Uterus (tissue), 4 donors: ENCODE data around the gene P3H4. TPM values are rescaled to one million over a fixed set of nuclear protein-coding genes. Genes with fewer than 3 reads are reported as not detected.

Experiments used
- DNase-seq, 2 donors: peaks; one replicate each; pipeline ENCODE4 v3.0.0-alpha.2; 2019 to 2020
- H3K27ac ChIP-seq, 2 donors: fragments of 200-600 bp; sonication (generic); 1 replicate in 1 of 2; 2 replicates in 1 of 2; pipeline ENCODE4 v1.5.1; 2016 to 2018
- H3K27me3 ChIP-seq, 2 donors: fragments of 200-600 bp; sonication (generic); one replicate each; pipeline ENCODE4 v1.5.1; 2018 to 2019; ENCODE audit warnings: control low read depth in 1 of 2
- H3K36me3 ChIP-seq, 2 donors: fragments of 200-600 bp; sonication (generic); one replicate each; pipeline ENCODE4 v1.5.1; 2019; ENCODE audit warnings: control low read depth in 1 of 2
- H3K4me1 ChIP-seq, 2 donors: fragments of 200-600 bp; sonication (generic); one replicate each; pipeline ENCODE4 v1.5.1; 2018 to 2019; ENCODE audit warnings: control low read depth in 1 of 2
- H3K4me3 ChIP-seq, 2 donors: fragments of 200-600 bp; sonication (generic); 1 replicate in 1 of 2; 2 replicates in 1 of 2; pipeline ENCODE4 v1.5.1; 2018 to 2019; ENCODE audit warnings: mild to moderate bottlenecking in 1 of 2
- H3K9me3 ChIP-seq, 2 donors: fragments of 200-600 bp; sonication (generic); one replicate each; pipeline ENCODE4 v1.5.1; 2019; ENCODE audit warnings: control low read depth in 1 of 2
- CTCF ChIP-seq, 4 experiments: fragments of 200-600 bp in 2 of 4; fragments of 450-650 bp in 2 of 4; sonication (generic) in 2 of 4; IDR thresholded peaks; one replicate each; pipeline ENCODE4 v1.5.1; 2016 to 2019; ENCODE audit warnings: antibody characterized with exemption in 4 of 4, mild to moderate bottlenecking in 2 of 4, moderate library complexity in 1 of 4
- POLR2A ChIP-seq, 2 donors: fragments of 450-650 bp; IDR thresholded peaks; one replicate each; pipeline ENCODE4 v1.6.1; 2016; ENCODE audit warnings: antibody characterized with exemption in 2 of 2, mild to moderate bottlenecking in 1 of 2, moderate library complexity in 1 of 2
- intact Hi-C: fragments of 100-400 bp; cut with DNase I; formaldehyde crosslinking; loops from one replicate; pipeline ENCODE4 v1.15.1; 2023; ENCODE audit warnings: low total_unique reads
- total RNA-seq, 4 donors: library from RNA; depleted of rRNA in 3 of 4; stranded (reverse); fragments of >200 nt in 3 of 4; gene quantifications; one replicate each; pipeline versions ENCODE4 v1.1.0 to v1.2.4, GENCODE V29; 2014 to 2023
- donor health status: DM: yes; HTN: yes; CAD: no.

Gene P3H4
- total RNA-seq, 4 donors from 2014 or later: 10.0 to 67.0 (median 35.1) TPM

- no peak overlapping the region for H3K27ac ChIP-seq
- no peak for TF ChIP-seq POLR2A (IDR thresholded peaks at IDR 0.05)
- no peak for TF ChIP-seq CTCF (IDR thresholded peaks at IDR 0.05)
- H3K27me3 ChIP-seq: no peaks in the 10 kb centered on the region
- intact Hi-C loops: no loop called here
- no peaks in the 10 kb centered on the region for H3K4me1 ChIP-seq
- no peak overlapping the region for H3K4me3 ChIP-seq
- no peaks in the 10 kb centered on the region for H3K9me3 ChIP-seq
- DNase-seq: no peak
- no peaks in the 10 kb centered on the region for H3K36me3 ChIP-seq
Measured at GRCh38 chr17:41816637-41817320, 5.0 kb upstream of the P3H4 start.

GRCh38 chr17:41814195-41814594, 2.4 kb upstream of the P3H4 start:
- H3K9me3 ChIP-seq: no peaks in the 10 kb centered on the region
- no peaks in the 10 kb centered on the region for H3K27me3 ChIP-seq
- H3K4me3 ChIP-seq: no peak overlapping the region
- peaks cover 0 to 7% of the 10 kb centered on the region in 2 donors for H3K4me1 ChIP-seq
- intact Hi-C loops: no loop called here
- H3K27ac ChIP-seq: peak overlapping the region in 1 of 2 donors; percentile 86
- no peaks in the 10 kb centered on the region for H3K36me3 ChIP-seq
- DNase-seq: no peak
- TF ChIP-seq CTCF (IDR thresholded peaks at IDR 0.05) (no peak), POLR2A (IDR thresholded peaks at IDR 0.05) (no peak)

GRCh38 chr17:41813699-41814124, 2.0 kb upstream of the P3H4 start:
- Histone ChIP-seq H3K4me3 (peak overlapping the region; percentile 74 to 78), H3K27me3 (no peaks in the 10 kb centered on the region), H3K9me3 (no peaks in the 10 kb centered on the region), H3K36me3 (no peaks in the 10 kb centered on the region), H3K4me1 (peaks cover 0 to 7% of the 10 kb centered on the region in 2 donors), H3K27ac (peak overlapping the region; percentile 83 to 86)
- DNase-seq: no peak
- TF ChIP-seq POLR2A (IDR thresholded peaks at IDR 0.05) (no peak), CTCF (IDR thresholded peaks at IDR 0.05) (no peak)
- intact Hi-C loops: no loop called here

- intact Hi-C loops: no loop called here
- Histone ChIP-seq H3K27me3 (no peaks in the 10 kb centered on the region), H3K4me3 (peak overlapping the region; percentile 74 to 78), H3K27ac (peak overlapping the region; percentile 83 to 86), H3K36me3 (no peaks in the 10 kb centered on the region), H3K4me1 (peaks cover 0 to 7% of the 10 kb centered on the region in 2 donors), H3K9me3 (no peaks in the 10 kb centered on the region)
- DNase-seq: no peak
- TF ChIP-seq CTCF (IDR thresholded peaks at IDR 0.05) (no peak), POLR2A (IDR thresholded peaks at IDR 0.05) (no peak)
Measured at GRCh38 chr17:41813152-41813680, 1.5 kb upstream of the P3H4 start.

- peak; percentile 79 to 81 for DNase-seq
- TF ChIP-seq POLR2A (IDR thresholded peaks at IDR 0.05): peak in 1 of 2 donors; percentile 13
- TF ChIP-seq CTCF (IDR thresholded peaks at IDR 0.05): no peak
- intact Hi-C loops: no loop called here
- H3K27me3 ChIP-seq: no peaks in the 10 kb centered on the region
- H3K4me1 ChIP-seq: peaks cover 0 to 7% of the 10 kb centered on the region in 2 donors
- H3K9me3 ChIP-seq: no peaks in the 10 kb centered on the region
- H3K27ac ChIP-seq: peak within 1 kb of the TSS; percentile 83 to 86
- H3K4me3 ChIP-seq: peak within 1 kb of the TSS; percentile 74 to 78
- H3K36me3 ChIP-seq: no peaks in the 10 kb centered on the region
Measured at GRCh38 chr17:41812381-41813151, 817 bp upstream of the P3H4 start, which contains the start of gene FKBP10. FKBP10 (plus strand) TSS chr17:41813004; CDS start chr17:41813035, 31 bp downstream.
